Activated CD8-positive, alpha-beta memory T cell treated with anti-CD3 and anti-CD28 coated beads, Interleukin-2, amount 10 ng/mL, durations not matched to agents 7 days and 5 days (primary cell): ENCODE results near the gene LRFN3. TPM values are rescaled to one million over a fixed set of nuclear protein-coding genes. Genes with fewer than 3 reads are reported as not detected.
A peak's percentile ranks its signal among the peaks of the same experiment; 100 is the strongest.

Experiments used
- ATAC-seq: fragments of 150-1000 bp; cut with Tn5 transposase; one replicate; pipeline ENCODE4 v1.10.0; 2021; ENCODE audit warnings: moderate library complexity
- CTCF ChIA-PET: fragments of 350-600 bp; sonication (Branson Sonifier 250); formaldehyde crosslinking; loops from one replicate; lab custom pipeline; 2021; ENCODE audit warnings: antibody characterized with exemption; lab: Charles Lee
- DNase-seq: peaks from one replicate; pipeline ENCODE4 v3.0.0-alpha.2; 2020
- H3K27ac Mint-ChIP-seq: one replicate; pipeline ENCODE4 v1.8.0; 2021; ENCODE audit warnings: mild to moderate bottlenecking, mixed read lengths
- H3K27me3 Mint-ChIP-seq: one replicate; pipeline ENCODE4 v1.8.0; 2021; ENCODE audit warnings: mixed read lengths
- H3K36me3 Mint-ChIP-seq: one replicate; pipeline ENCODE4 v1.8.0; 2021; ENCODE audit warnings: mild to moderate bottlenecking, mixed read lengths
- H3K4me1 Mint-ChIP-seq: one replicate; pipeline ENCODE4 v1.8.0; 2021; ENCODE audit warnings: mixed read lengths
- H3K4me3 Mint-ChIP-seq: one replicate; pipeline ENCODE4 v1.8.0; 2021; ENCODE audit warnings: mild to moderate bottlenecking, moderate library complexity, mixed read lengths
- H3K9me3 Mint-ChIP-seq: one replicate; pipeline ENCODE4 v1.8.0; 2022; ENCODE audit warnings: low read depth, mixed read lengths
- total RNA-seq, 2 experiments: library from RNA; stranded (reverse); gene quantifications; one replicate each; pipeline ENCODE4 v1.2.3, GENCODE V29; 2021

LRFN3 gene
- total RNA-seq, 2 experiments from 2014 or later: 11.9 TPM

DNA sequence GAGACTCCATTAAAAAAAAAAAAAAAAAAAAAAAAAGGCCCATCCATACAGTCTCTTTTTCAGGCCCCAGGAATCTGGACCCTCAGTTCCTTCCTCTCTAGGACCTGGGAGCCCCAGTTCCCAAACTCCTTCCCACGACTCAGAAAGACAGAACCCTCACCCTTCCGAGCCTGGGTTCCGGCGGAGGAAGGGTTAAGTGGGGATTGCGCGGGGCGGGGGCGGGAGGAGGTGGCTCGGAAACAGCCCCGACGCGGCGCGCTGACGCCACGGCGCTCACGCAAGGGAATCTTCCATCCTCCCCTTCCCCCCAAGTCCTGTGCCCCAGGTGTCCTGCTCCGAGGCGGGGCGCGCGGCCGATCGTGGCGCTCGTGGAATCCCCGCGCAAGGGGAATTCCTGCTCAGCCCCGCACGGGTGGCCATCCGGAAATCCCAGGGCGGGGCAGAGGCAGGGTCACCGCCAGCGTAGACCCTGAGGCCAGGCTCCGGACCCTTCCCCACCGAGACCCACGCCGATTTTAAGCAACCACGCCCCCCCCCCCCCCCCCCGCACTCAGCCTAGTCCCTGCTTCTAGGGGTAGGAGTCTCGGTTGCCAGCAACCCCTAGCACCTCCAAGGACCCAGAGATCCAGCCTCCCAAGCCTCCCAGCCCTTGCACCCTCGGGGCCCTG, 36.5 kb upstream of the LRFN3 start:
- CTCF ChIA-PET: interaction anchor here (1.4 to 2.3 kb wide), 3 partner anchors 13 to 32 kb away, joined by 4 to 10 read pairs (median 5); no protein-coding TSS in a partner anchor
- Mint-ChIP-seq H3K9me3 (no peaks in the 10 kb centered on the region), H3K27ac (peak overlapping the region; percentile 94), H3K36me3 (peaks cover 28% of the 10 kb centered on the region), H3K4me3 (peak overlapping the region; percentile 78), H3K27me3 (no peaks in the 10 kb centered on the region), H3K4me1 (peaks cover 35% of the 10 kb centered on the region)
- ATAC-seq (peak; percentile 44), DNase-seq (peak; percentile 92)

DNA sequence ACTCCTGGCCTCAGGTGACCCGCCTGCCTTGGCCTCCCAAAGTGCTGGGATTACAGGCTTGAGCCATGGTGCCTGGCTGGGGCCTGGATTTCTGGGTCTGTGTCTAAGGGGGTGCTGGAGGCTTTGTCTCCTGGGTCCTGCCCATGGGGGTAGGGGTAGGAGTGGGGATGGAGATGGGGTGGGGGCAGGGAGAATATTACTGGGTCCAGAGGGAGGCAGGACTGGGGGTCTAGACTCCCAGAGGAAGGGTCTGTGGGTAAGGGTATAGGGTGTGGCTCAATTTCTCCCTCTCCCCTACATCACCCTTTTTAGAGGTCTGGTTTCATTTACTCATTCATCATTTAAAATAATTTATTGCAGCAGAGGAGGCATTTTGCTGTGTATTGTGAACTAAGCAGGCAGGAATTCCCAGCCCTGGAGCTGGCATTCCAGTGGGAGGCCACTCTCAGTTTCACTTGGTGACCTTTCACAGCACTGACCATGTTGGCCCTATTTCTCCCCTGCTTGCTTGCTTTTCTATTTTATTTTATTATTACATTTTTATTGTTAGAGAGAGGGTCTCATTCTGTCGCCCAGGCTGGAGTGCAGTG, 35.0 kb upstream of the LRFN3 start:
- ATAC-seq (no peak), DNase-seq (no peak)
- peaks cover 38% of the 10 kb centered on the region for H3K4me1 Mint-ChIP-seq
- peak overlapping the region; percentile 97 for H3K27ac Mint-ChIP-seq
- peaks cover 19% of the 10 kb centered on the region for H3K36me3 Mint-ChIP-seq
- no peaks in the 10 kb centered on the region for H3K9me3 Mint-ChIP-seq
- H3K4me3 Mint-ChIP-seq: peak overlapping the region; percentile 78
- H3K27me3 Mint-ChIP-seq: no peaks in the 10 kb centered on the region
- CTCF ChIA-PET: interaction anchor here (0.7 to 2.3 kb wide), 4 partner anchors 12 to 804 kb away, joined by 3 to 10 read pairs (median 4); no protein-coding TSS in a partner anchor

DNA sequence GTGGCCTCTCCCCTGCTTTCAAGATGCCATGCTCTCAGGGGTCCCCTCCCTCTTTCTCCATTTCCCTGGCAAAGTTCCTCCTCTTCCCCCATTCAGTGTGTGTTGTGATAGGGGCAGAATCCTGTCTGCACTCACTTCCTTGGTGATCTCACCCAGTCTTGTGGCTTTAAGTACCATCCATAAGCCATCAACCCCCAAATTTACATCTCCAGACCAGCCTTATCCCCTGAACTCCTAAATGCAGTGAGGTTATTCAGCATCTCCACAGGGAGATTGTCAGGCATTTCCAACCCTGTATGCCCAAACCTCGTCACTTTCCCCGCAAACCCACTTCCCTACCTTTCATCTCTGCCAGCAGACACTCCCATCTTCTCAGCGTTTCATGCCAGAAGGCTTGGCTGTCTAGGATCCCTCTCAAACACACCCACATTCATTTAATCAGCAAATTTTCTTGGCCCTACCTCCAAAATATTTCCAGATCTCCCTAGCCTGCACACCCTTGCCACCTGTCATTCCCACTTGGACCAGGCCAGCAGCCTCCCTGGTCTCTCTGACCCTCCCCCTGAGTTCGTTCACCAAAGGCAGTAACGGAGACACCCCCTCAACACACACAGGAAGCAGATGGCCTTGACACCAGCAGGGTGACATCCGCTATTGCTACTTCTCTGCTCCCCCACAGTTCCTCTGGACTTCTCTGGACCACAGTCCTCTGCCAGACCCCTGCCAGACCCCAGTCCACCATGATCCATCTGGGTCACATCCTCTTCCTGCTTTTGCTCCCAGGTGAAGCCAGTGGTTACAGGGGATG, 34.1 kb upstream of the LRFN3 start, which contains the start of gene HCST:
TSS of gene HCST (plus strand) at position 676 of the 808 bp plus-strand sequence. CDS start at position 741, 65 bp downstream.
- Mint-ChIP-seq H3K27ac (peak within 1 kb of the TSS; percentile 97), H3K27me3 (no peaks in the 10 kb centered on the region), H3K9me3 (no peaks in the 10 kb centered on the region), H3K4me1 (peaks cover 41% of the 10 kb centered on the region), H3K36me3 (peaks cover 19% of the 10 kb centered on the region), H3K4me3 (peak within 1 kb of the TSS; percentile 78)
- CTCF ChIA-PET: interaction anchor here (1.6 to 3.9 kb wide), 3 partner anchors 20 to 29 kb away, joined by 8 to 12 read pairs (median 10); no protein-coding TSS in a partner anchor
- peak; percentile 38 for ATAC-seq
- DNase-seq: peak; percentile 82

DNA sequence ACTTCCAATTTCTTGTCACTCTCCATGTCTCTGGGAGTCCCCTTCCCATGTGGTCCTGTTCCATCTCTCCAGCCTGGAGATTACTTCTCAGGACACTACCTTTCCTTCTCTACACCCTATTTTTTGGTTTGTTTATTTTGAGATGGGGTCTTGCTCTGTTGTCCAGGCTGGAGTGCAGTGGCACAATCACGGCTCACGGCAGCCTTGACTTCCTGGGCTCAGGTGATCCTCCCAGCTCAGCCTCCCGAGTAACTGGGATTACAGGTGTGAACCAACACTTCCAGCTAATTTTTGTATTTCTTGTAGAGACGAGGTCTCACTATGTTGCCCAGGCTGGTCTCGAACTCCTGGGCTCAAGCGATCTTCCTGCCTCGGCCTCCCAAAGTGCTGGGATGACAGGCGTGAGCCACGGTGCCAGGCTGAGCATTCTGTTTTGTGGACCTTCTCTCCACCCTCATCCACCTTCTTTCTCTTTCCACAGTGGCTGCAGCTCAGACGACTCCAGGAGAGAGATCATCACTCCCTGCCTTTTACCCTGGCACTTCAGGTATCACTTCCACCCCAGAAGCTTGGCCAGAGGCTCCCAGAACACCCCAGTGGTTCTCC, 33.2 kb upstream of the LRFN3 start:
- no peak for ATAC-seq
- CTCF ChIA-PET: interaction anchor here (1.2 to 3.9 kb wide), 5 partner anchors 21 to 206 kb away, joined by 3 to 12 read pairs (median 8); partner anchors contain the start of genes PSENEN and U2AF1L4
- Mint-ChIP-seq H3K27me3 (no peaks in the 10 kb centered on the region), H3K4me3 (peak overlapping the region; percentile 78), H3K27ac (peak overlapping the region; percentile 97), H3K9me3 (no peaks in the 10 kb centered on the region), H3K4me1 (peaks cover 39% of the 10 kb centered on the region), H3K36me3 (peaks cover 13% of the 10 kb centered on the region)
- DNase-seq: no peak

DNA sequence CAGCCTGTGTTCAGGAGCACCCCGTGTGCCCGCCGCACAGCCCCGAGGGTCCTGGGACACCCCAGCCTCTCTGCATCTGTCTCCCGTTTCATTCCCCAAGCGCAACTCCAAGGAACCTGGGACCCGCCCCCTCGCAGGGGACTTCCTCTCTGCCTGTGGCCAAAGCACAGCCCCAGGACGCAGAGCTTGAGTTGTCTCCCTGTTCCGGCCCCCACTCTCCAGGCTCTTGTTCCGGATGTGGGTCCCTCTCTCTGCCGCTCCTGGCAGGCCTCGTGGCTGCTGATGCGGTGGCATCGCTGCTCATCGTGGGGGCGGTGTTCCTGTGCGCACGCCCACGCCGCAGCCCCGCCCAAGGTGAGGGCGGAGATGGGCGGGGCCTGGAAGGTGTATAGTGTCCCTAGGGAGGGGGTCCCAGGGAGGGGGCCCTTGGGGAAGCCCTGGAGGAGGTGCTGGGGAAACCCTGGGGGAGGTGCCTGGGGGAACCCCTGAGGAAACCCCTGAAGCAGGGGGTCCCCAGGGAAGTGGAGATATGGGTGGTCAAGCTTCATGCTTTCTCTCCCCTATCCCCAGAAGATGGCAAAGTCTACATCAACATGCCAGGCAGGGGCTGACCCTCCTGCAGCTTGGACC, 32.5 kb upstream of the LRFN3 start:
- Mint-ChIP-seq H3K4me3 (peak overlapping the region; percentile 78), H3K4me1 (peaks cover 38% of the 10 kb centered on the region)

DNA sequence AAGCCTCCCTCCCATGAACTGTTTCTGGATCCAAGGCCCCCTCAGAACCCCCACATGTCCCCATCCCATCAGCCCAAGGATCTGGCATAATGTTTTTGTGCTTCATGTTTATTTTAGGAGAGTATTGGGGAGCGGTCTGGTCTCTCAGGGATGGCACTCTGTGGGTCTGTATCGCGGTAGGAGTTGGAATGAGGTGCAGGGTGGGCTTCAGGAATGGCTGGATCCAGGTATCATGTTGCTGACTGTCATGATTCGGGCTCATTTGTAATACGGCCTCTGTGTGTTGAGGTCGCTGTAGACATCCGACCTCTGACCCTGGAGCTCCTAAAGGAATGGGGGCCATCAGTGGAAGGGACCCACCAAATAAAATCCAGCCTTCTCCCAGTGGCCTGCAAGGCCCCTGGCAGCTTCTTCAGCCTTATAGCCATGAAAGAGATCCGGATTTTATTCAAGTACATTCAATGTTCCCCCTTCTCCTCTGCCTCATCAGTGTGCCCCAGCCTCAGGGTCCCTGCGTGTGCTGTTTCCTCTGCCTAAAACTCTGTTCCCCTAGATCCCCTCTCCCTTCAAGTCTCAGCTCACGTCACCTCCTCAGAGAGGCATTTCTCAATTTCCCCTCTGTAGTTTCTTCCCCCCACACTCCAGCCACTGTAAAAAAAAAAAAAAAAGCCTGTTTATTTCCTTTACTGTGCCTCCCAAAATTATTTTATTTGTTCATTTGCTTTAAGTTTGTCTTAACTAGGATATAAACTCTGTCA, 31.7 kb upstream of the LRFN3 start:
- H3K4me3 Mint-ChIP-seq: peak overlapping the region; percentile 78
- DNase-seq (no peak), ATAC-seq (no peak)
- CTCF ChIA-PET: interaction anchor here (1.1 to 3.9 kb wide), 5 partner anchors 8 to 160 kb away, joined by 3 to 12 read pairs (median 6); partner anchors contain the start of genes PSENEN and U2AF1L4
- peaks cover 5% of the 10 kb centered on the region for H3K36me3 Mint-ChIP-seq
- peak overlapping the region; percentile 52 for H3K27ac Mint-ChIP-seq
- no peaks in the 10 kb centered on the region for H3K9me3 Mint-ChIP-seq
- H3K4me1 Mint-ChIP-seq: peaks cover 38% of the 10 kb centered on the region
- no peaks in the 10 kb centered on the region for H3K27me3 Mint-ChIP-seq

More for the DNA sequence above, 32.5 kb upstream of the LRFN3 start:
- DNase-seq: peak; percentile 98
- no peaks in the 10 kb centered on the region for H3K27me3 Mint-ChIP-seq
- peak overlapping the region; percentile 97 for H3K27ac Mint-ChIP-seq
- peak; percentile 65 for ATAC-seq
- peaks cover 8% of the 10 kb centered on the region for H3K36me3 Mint-ChIP-seq
- CTCF ChIA-PET: interaction anchor here (0.6 to 3.9 kb wide), 10 partner anchors 8 to 206 kb away, joined by 3 to 12 read pairs (median 4); partner anchors contain the start of genes PSENEN and U2AF1L4
- H3K9me3 Mint-ChIP-seq: no peaks in the 10 kb centered on the region

DNA sequence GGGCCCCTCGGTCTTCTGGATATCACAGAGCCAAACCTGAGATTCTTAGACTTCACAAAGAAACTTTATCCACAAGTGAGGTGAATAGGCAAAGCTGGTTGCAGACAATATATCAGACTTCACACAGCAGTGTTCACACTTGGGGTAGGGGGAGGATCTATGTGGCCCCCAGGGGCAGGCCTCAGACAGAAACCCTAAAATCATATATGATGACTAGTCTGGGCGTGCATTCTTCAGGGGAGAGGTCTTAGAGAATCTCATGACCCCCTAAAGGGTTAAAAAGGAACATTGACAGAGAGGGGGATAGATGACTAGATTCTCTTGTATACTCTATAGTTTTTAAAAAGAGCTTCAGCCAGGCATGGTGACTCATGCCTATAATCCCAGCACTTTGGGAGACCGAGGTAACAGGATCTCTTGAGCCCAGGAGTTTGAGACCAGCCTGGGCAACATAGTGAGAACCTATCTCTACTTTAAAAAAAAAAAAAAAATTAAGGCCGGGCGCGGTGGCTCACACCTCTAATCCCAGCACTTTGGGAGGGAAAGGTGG, 30.9 kb upstream of the LRFN3 start:
- peaks cover 38% of the 10 kb centered on the region for H3K4me1 Mint-ChIP-seq
- H3K27ac Mint-ChIP-seq: no peak overlapping the region
- H3K9me3 Mint-ChIP-seq: no peaks in the 10 kb centered on the region
- H3K36me3 Mint-ChIP-seq: peaks cover 5% of the 10 kb centered on the region
- CTCF ChIA-PET: interaction anchor here (1.2 to 3.9 kb wide), 3 partner anchors 23 to 26 kb away, joined by 5 to 12 read pairs (median 10); no protein-coding TSS in a partner anchor
- H3K27me3 Mint-ChIP-seq: no peaks in the 10 kb centered on the region
- DNase-seq (no peak), ATAC-seq (no peak)
- no peak overlapping the region for H3K4me3 Mint-ChIP-seq

DNA sequence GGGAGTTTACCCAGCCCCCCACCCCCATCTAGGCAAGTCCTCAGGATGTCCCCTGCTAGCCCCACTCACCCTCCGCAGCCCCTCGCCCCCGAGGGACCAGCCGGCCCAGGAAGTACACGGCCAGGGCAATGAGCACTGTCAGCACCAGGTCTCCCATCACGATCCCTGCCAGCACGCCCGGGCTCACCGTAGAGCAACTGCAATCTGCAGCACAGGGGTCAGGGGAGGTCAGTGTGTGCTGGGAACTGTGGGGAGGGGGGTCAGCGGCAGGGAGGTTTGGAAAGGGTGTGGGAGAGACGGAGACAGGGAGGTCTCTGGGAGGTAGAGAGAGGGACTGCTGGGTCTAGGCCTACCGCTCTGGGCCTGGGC, 28.8 kb upstream of the LRFN3 start:
- peak overlapping the region; percentile 24 for H3K27ac Mint-ChIP-seq

DNA sequence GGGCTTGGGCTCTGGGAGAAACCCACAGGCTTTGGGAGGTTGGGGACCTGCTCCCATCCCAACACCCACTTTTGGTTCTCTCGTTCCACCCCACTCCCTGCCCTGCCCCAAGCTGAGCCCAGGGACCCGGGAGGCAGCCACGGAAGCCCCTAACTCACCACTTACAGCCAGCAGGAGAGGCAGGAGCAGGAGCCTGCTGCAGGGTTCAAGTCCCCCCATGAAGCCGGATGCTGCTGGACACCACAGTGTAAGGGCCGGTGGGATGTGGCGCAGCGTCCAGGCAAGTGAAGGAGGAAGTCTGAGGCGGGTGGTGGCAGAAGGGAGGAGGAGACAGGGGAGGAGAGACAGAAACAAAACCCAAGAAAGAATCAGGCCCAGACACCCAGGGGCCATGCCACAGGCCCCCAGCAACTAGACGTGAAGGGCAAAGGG, 28.1 kb upstream of the LRFN3 start, which contains the start of gene TYROBP:
TSS of gene TYROBP (minus strand) at position 286 of the 432 bp plus-strand sequence. CDS start at position 219, 67 bp downstream.
- ATAC-seq: no peak
- Mint-ChIP-seq H3K4me1 (peaks cover 33% of the 10 kb centered on the region), H3K4me3 (no peak within 1 kb of the TSS), H3K9me3 (no peaks in the 10 kb centered on the region), H3K27me3 (no peaks in the 10 kb centered on the region), H3K36me3 (peaks cover 5% of the 10 kb centered on the region), H3K27ac (peak within 1 kb of the TSS; percentile 57)
- CTCF ChIA-PET: no interaction called here
- no peak for DNase-seq

More for the DNA sequence above, 28.8 kb upstream of the LRFN3 start:
- H3K36me3 Mint-ChIP-seq: peaks cover 5% of the 10 kb centered on the region
- no peaks in the 10 kb centered on the region for H3K9me3 Mint-ChIP-seq
- H3K4me1 Mint-ChIP-seq: peaks cover 35% of the 10 kb centered on the region
- CTCF ChIA-PET: no interaction called here
- ATAC-seq (no peak), DNase-seq (no peak)
- no peaks in the 10 kb centered on the region for H3K27me3 Mint-ChIP-seq
- no peak overlapping the region for H3K4me3 Mint-ChIP-seq

DNA sequence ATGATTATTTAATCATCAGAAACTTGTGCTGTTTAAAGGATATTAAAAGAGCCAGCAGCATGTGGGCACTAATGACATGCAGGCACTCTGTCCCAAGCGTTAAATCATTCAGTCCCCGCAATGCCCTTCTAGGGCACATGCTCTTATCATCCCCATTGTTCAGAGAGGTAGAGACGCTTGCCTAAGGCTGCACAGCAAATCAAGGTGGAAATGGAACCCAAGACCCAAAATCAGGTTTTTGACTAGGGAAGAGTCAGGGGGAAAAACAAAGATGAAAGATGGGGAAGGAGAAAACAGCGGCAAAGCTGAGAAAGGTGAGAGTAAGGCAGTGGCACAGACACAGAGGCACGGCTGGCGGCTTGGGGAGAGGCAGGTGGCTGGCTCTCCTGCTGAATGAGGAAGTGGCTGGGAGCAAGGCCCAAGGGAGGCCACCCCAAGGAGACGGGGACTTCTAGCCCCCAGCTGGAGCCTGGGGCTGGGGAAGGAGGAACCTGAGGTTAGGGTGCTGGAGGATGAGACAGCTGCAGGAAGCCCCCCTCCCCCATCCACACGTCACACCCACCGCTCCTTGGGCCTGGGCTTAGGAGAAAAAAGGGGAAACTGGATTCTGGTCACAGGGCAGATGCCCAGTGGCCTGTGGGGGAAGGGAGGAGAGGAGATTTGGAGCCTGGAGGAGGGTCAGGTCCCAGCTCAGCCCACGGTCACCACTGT, 27.0 kb upstream of the LRFN3 start:
- no peaks in the 10 kb centered on the region for H3K36me3 Mint-ChIP-seq
- no peaks in the 10 kb centered on the region for H3K9me3 Mint-ChIP-seq
- no peak overlapping the region for H3K4me3 Mint-ChIP-seq
- CTCF ChIA-PET: no interaction called here
- DNase-seq: no peak
- ATAC-seq: no peak
- peaks cover 30% of the 10 kb centered on the region for H3K4me1 Mint-ChIP-seq
- no peak overlapping the region for H3K27ac Mint-ChIP-seq
- H3K27me3 Mint-ChIP-seq: no peaks in the 10 kb centered on the region

DNA sequence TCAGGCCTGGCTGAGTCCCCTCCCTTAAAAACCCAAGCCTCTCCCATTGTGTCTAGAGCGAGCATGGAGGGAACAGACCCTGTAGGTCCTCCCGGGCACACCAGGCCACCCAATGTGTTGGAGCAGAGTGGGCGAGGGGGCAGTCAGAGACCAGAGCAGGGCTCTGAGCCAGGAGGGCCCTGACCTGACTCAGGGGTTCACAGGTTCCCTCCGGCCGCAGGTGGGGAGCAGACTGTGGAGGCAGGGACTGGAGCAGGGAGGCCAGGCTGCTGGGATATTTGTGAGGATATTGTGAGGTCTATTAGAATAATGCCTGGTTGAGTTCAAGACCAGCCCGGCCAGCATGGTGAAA, 26.5 kb upstream of the LRFN3 start:
- Mint-ChIP-seq H3K4me3 (no peak overlapping the region), H3K27ac (no peak overlapping the region)
- CTCF ChIA-PET: no interaction called here

More for the DNA sequence above, 26.5 kb upstream of the LRFN3 start:
- ATAC-seq (no peak), DNase-seq (no peak)
- H3K4me1 Mint-ChIP-seq: peaks cover 24% of the 10 kb centered on the region
- H3K9me3 Mint-ChIP-seq: no peaks in the 10 kb centered on the region
- H3K27me3 Mint-ChIP-seq: no peaks in the 10 kb centered on the region
- no peaks in the 10 kb centered on the region for H3K36me3 Mint-ChIP-seq
